Psoas muscle (tissue), 8 donors: ENCODE data around the gene CAST. TPM values are rescaled to one million over a fixed set of nuclear protein-coding genes. Genes with fewer than 3 reads are reported as not detected.

Source experiments
- ATAC-seq, 4 donors: fragments of 200-7000 bp; cut with Tn5 transposase; one replicate each; pipeline ENCODE4 v1.9.1; 2020; ENCODE audit warnings: moderate library complexity in 3 of 4, mild to moderate bottlenecking in 2 of 4
- DNase-seq, 2 donors: peaks; one replicate each; pipeline ENCODE4 v3.0.0-alpha.2; 2020
- H3K27ac ChIP-seq: fragments of 200-600 bp; one replicate; pipeline ENCODE4 v1.8.0; 2022
- H3K27me3 ChIP-seq, 3 donors: fragments of 200-600 bp in 1 of 3; one replicate each; pipeline versions ENCODE4 v1.6.1 to v1.8.0; 2013 to 2022; ENCODE audit warnings: low read length in 2 of 3, mild to moderate bottlenecking in 2 of 3, moderate library complexity in 1 of 3; ENCODE audit not compliant: insufficient read depth in 3 of 3
- H3K36me3 ChIP-seq, 2 donors: fragments of 200-600 bp in 1 of 2; one replicate each; pipeline versions ENCODE4 v1.6.1 to v1.8.0; 2013 to 2022; ENCODE audit warnings: low read depth in 1 of 2, mild to moderate bottlenecking in 1 of 2, moderate library complexity in 1 of 2; ENCODE audit not compliant: insufficient read depth in 1 of 2
- H3K4me1 ChIP-seq: fragments of 200-600 bp; one replicate; pipeline ENCODE4 v1.8.0; 2022
- H3K4me3 ChIP-seq: fragments of 200-600 bp; one replicate; pipeline ENCODE4 v1.8.0; 2022; ENCODE audit warnings: mild to moderate bottlenecking
- H3K9me3 ChIP-seq: fragments of 200-600 bp; one replicate; pipeline ENCODE4 v1.8.0; 2022
- WGBS, 3 donors: extraction: QIAGEN DNeasy Blood & Tissue Kit; methylation state at CpG; one replicate each; pipeline versions ENCODE4 v1.1.6 to v1.1.7; 2013; 5-methylcytosine and 5-hydroxymethylcytosine counted together
- intact Hi-C, 2 donors: fragments of 100-400 bp; cut with DNase I; formaldehyde crosslinking; loops; one replicate each; pipeline versions ENCODE4 v1.11.0 to v1.14.2; 2022
- polyA plus RNA-seq, 3 donors: library from polyadenylated mRNA; stranded (reverse); fragments of 200-250 nt; gene quantifications; one replicate each; pipeline ENCODE4 v1.2.3, GENCODE V29; 2013
- total RNA-seq, 4 donors: library from RNA; stranded (reverse); fragmentation: NEBNext Ultra II Directional in 2 of 4; extraction: Animal tissue kit (Norgen Biotek cat#: 25700) in 2 of 4; gene quantifications; one replicate each; pipeline versions ENCODE4 v1.2.1 to v1.2.4, GENCODE V29; 2021 to 2023
- TF ChIP-seq, protein P1 (sequence below): fragments of 200-600 bp; IDR thresholded peaks from one replicate; pipeline ENCODE4 v1.8.0; 2022; ENCODE audit warnings: antibody characterized with exemption
- donor health status: healthy with polysubstance abuse.
- donor health status: DM: no; HTN: no; CAD: no; lungs with moderate emphysema.
- donor health status: Bipolar disorder and iron deficiency.
- donor health status: healthy.
- donor health status: DM: yes; HTN: yes; CAD: no.
- donor health status: DM: no; HTN: no; CAD: no.
- donor health status: DM: no; HTN: no; CAD: no.
- donor health status: DM: yes; HTN: yes; CAD: no.

Gene CAST
- total and polyA plus RNA-seq, 7 donors = 193 to 447 (median 312) TPM

DNA sequence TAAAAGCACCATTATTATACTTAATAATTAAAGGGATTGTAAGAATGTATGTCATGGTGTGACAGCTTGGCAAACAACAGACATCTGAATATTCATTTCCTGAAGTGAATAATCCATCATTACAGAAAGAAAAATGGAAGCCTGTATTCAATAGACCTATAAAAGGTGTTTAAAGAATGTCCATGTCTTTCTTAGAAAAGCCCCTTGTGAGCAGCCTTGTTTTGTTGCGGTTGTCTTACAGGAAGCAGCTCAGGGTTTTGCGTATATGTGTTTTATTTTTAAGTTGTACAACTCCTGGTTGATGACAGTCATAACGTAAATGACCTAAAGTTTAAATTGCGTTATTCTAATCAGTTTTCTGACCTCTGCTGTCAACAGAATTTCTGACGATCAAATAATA lies 53.8 kb downstream of the CAST start:
- Histone ChIP-seq H3K4me3 (no peak overlapping the region), H3K4me1 (peaks cover 83% of the 10 kb centered on the region), H3K9me3 (no peaks in the 10 kb centered on the region), H3K27me3 (no peaks in the 10 kb centered on the region), H3K27ac (peak overlapping the region; percentile 70), H3K36me3 (no peaks in the 10 kb centered on the region)
- ATAC-seq = no peak
- WGBS, 3 donors = 88 to 94% (median 91%) methylated on average over 5 of the region's 5 CpGs
- DNase-seq = no peak
- intact Hi-C loops = no loop called here
- TF ChIP-seq, protein P1, sequence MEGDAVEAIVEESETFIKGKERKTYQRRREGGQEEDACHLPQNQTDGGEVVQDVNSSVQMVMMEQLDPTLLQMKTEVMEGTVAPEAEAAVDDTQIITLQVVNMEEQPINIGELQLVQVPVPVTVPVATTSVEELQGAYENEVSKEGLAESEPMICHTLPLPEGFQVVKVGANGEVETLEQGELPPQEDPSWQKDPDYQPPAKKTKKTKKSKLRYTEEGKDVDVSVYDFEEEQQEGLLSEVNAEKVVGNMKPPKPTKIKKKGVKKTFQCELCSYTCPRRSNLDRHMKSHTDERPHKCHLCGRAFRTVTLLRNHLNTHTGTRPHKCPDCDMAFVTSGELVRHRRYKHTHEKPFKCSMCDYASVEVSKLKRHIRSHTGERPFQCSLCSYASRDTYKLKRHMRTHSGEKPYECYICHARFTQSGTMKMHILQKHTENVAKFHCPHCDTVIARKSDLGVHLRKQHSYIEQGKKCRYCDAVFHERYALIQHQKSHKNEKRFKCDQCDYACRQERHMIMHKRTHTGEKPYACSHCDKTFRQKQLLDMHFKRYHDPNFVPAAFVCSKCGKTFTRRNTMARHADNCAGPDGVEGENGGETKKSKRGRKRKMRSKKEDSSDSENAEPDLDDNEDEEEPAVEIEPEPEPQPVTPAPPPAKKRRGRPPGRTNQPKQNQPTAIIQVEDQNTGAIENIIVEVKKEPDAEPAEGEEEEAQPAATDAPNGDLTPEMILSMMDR = no peak

GRCh38 chr5:96716716-96717115 lies 54.5 kb downstream of the CAST start:
- Histone ChIP-seq H3K9me3 (no peaks in the 10 kb centered on the region), H3K27ac (peak overlapping the region; percentile 70), H3K4me3 (no peak overlapping the region), H3K27me3 (no peaks in the 10 kb centered on the region), H3K36me3 (no peaks in the 10 kb centered on the region), H3K4me1 (peaks cover 83% of the 10 kb centered on the region)
- TF ChIP-seq, protein P1 = no peak
- ATAC-seq (no peak), DNase-seq (no peak)
- intact Hi-C loops = no loop called here
- 17 to 31% (median 23%) methylated on average over 2 of the region's 2 CpGs for WGBS, 3 donors

GRCh38 chr5:96717874-96718273 lies 55.7 kb downstream of the CAST start:
- WGBS, 3 donors = 99 to 100% (median 100%) methylated on average over 1 of the region's 1 CpG
- intact Hi-C loops = no loop called here
- H3K4me1 ChIP-seq = peaks cover 85% of the 10 kb centered on the region

GRCh38 chr5:96718635-96719077 lies 56.5 kb downstream of the CAST start:
- TF ChIP-seq, protein P1 = no peak
- peak overlapping the region; percentile 77 for H3K27ac ChIP-seq
- WGBS, 3 donors = 47 to 55% (median 51%) methylated on average over 7 of the region's 7 CpGs
- DNase-seq = peak; percentile 66 to 71
- H3K4me1 ChIP-seq = peaks cover 85% of the 10 kb centered on the region
- peaks cover 0 to 9% of the 10 kb centered on the region in 2 donors for H3K36me3 ChIP-seq
- H3K9me3 ChIP-seq = no peaks in the 10 kb centered on the region
- intact Hi-C loops = no loop called here
- H3K27me3 ChIP-seq = no peaks in the 10 kb centered on the region
- peak in 3 of 4 donors; percentile 10 to 77 (median 57) for ATAC-seq
- H3K4me3 ChIP-seq = no peak overlapping the region

More at GRCh38 chr5:96717874-96718273, 55.7 kb downstream of the CAST start:
- TF ChIP-seq, protein P1 = no peak
- ATAC-seq (no peak), DNase-seq (no peak)
- Histone ChIP-seq H3K9me3 (no peaks in the 10 kb centered on the region), H3K36me3 (peaks cover 0 to under 1% of the 10 kb centered on the region in 2 donors), H3K4me3 (no peak overlapping the region), H3K27ac (peak overlapping the region; percentile 77), H3K27me3 (no peaks in the 10 kb centered on the region)

DNA sequence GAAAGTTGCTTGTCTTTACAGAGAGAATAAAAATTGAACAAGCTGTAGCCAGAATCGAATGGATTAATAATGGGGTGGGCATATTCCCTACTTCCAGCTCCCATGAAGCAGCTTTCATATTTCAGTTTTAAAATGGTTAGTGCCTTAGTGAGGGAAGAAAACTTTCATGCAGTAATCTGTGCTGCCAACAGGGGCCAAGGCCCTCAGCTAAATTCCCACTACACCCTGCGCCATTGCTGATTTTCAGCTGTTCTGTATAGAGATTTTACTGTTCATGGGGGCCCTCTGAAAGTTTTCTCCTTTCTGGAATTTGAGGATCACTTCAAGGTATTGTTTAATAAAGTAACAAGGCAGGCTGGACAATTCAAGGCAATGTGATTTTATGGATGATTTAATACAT lies 58.2 kb downstream of the CAST start:
- ATAC-seq (no peak), DNase-seq (no peak)
- TF ChIP-seq, protein P1 = no peak
- Histone ChIP-seq H3K4me1 (peaks cover 72% of the 10 kb centered on the region), H3K27me3 (no peaks in the 10 kb centered on the region), H3K36me3 (peaks cover 0 to 26% of the 10 kb centered on the region in 2 donors), H3K4me3 (no peak overlapping the region), H3K27ac (peak overlapping the region; percentile 77), H3K9me3 (no peaks in the 10 kb centered on the region)
- 95% methylated on average over 2 of the region's 2 CpGs for WGBS, 3 donors
- intact Hi-C loops = no loop called here
